OCI-M2 (cell line): ENCODE measurements around the gene NOSIP.

ENCODE experiments used
- DNase-seq: peaks from one replicate; lab custom pipeline; 2025; ENCODE audit not compliant: unreplicated experiment; lab: John Stamatoyannopoulos, UW

Gene NOSIP

GRCh38 chr19:49514151-49514550, 66.2 kb downstream of the NOSIP start:
- no peak for DNase-seq

GRCh38 chr19:49513746-49514118, 66.6 kb downstream of the NOSIP start:
- no peak for DNase-seq

GRCh38 chr19:49512970-49513745, 67.2 kb downstream of the NOSIP start:
- no peak for DNase-seq

- DNase-seq: no peak
Measured at GRCh38 chr19:49507803-49508494, 72.4 kb downstream of the NOSIP start.

- DNase-seq: peak; percentile 40
Measured at GRCh38 chr19:49506575-49507105, 73.7 kb downstream of the NOSIP start.
